ENCODE results near the gene COBL.

COBL gene

DNA sequence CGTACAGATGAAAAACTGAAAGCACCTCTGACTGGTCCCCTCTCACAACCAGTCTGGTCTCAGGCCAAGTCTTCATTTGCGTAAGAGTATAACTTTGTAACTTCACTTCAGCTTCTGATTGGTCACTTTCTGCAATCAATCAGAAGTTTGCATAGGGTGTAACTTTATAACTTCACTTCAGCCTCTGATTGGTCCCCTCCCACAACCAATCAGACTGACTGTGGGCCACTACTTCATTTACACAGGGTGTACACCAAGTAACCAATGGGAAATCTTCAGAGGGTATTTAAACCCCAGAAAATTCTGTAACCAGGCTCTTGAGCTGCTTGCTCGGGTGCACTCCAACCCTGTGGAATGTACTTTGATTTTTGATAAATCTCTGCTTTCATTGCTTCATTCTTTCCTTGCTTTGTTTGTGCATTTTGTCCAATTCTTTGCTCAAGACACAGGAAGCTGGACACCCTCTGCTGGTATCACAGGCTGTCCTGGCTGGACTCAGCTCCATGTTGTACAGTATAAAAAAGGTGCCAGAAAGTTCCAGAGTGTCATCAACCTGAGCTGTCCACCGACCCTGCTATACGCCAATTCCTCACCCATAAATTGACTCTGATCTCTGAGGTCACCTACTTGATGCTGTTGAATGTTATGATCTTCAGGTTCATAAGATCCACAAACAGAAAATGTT is 74.5 kb downstream of the COBL start:
- TF ChIP-seq, protein P1, sequence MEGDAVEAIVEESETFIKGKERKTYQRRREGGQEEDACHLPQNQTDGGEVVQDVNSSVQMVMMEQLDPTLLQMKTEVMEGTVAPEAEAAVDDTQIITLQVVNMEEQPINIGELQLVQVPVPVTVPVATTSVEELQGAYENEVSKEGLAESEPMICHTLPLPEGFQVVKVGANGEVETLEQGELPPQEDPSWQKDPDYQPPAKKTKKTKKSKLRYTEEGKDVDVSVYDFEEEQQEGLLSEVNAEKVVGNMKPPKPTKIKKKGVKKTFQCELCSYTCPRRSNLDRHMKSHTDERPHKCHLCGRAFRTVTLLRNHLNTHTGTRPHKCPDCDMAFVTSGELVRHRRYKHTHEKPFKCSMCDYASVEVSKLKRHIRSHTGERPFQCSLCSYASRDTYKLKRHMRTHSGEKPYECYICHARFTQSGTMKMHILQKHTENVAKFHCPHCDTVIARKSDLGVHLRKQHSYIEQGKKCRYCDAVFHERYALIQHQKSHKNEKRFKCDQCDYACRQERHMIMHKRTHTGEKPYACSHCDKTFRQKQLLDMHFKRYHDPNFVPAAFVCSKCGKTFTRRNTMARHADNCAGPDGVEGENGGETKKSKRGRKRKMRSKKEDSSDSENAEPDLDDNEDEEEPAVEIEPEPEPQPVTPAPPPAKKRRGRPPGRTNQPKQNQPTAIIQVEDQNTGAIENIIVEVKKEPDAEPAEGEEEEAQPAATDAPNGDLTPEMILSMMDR (IDR thresholded peaks at IDR 0.05), result no peak
- no peaks in the 10 kb centered on the region for H3K9me3 ChIP-seq
- no peaks in the 10 kb centered on the region for H3K27me3 ChIP-seq
- H3K36me3 ChIP-seq, result no peaks in the 10 kb centered on the region
- intact Hi-C loops (cut with DNase I; ENCODE audit: low total_unique reads), result no loop called here
- H3K4me3 ChIP-seq, result no peak overlapping the region
- no peaks in the 10 kb centered on the region for H3K4me1 ChIP-seq
- no peak overlapping the region for H3K27ac ChIP-seq
- no peak for DNase-seq

DNA sequence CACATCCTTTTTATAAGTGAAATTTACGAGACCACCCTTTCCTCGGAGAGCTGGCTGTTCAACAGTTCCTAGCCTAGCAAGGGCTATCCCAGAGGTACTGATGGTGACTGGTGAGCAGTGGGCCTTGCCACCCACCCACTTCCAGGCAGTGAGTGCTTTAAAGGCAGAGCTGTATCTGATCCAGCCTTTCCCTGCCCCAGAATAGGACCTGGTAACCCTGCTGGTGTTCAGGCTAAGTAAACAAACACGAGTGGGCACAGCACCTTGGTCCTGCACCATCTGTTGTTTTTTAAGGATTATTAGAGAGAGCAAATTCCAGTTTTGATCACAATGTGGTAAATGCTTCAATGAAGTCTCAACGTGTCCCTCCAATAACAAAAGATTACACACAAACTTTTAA is 75.7 kb downstream of the COBL start:
- TF ChIP-seq, protein P1 (IDR thresholded peaks at IDR 0.05), result no peak
- Histone ChIP-seq H3K4me3 (no peak overlapping the region), H3K27ac (no peak overlapping the region), H3K9me3 (no peaks in the 10 kb centered on the region), H3K36me3 (no peaks in the 10 kb centered on the region), H3K27me3 (no peaks in the 10 kb centered on the region), H3K4me1 (no peaks in the 10 kb centered on the region)
- DNase-seq, result no peak
- intact Hi-C loops (cut with DNase I; ENCODE audit: low total_unique reads), result no loop called here

DNA sequence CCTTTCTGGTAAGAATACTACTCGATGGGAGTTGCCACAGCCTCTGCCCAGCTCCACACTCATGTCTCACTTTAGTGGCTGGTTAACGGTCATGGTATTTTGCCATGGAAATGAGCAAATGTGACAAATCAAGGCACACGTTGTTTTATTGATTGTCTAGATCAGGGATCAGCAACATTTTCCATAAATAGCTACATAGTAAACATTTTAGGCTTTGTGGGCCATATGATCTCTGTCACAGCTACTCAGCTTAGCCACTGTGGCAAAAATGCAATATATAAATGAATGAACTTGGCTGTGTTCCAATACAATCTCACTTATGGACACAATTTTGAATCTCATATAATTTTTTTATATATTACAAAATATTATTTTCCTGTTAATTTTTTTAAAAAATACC is 76.9 kb downstream of the COBL start:
- no peaks in the 10 kb centered on the region for H3K36me3 ChIP-seq
- DNase-seq, result no peak
- no peaks in the 10 kb centered on the region for H3K9me3 ChIP-seq
- no peak overlapping the region for H3K27ac ChIP-seq
- no peak overlapping the region for H3K4me3 ChIP-seq
- TF ChIP-seq, protein P1 (IDR thresholded peaks at IDR 0.05), result no peak
- no peaks in the 10 kb centered on the region for H3K4me1 ChIP-seq
- no peaks in the 10 kb centered on the region for H3K27me3 ChIP-seq
- intact Hi-C loops (cut with DNase I; ENCODE audit: low total_unique reads), result no loop called here

DNA sequence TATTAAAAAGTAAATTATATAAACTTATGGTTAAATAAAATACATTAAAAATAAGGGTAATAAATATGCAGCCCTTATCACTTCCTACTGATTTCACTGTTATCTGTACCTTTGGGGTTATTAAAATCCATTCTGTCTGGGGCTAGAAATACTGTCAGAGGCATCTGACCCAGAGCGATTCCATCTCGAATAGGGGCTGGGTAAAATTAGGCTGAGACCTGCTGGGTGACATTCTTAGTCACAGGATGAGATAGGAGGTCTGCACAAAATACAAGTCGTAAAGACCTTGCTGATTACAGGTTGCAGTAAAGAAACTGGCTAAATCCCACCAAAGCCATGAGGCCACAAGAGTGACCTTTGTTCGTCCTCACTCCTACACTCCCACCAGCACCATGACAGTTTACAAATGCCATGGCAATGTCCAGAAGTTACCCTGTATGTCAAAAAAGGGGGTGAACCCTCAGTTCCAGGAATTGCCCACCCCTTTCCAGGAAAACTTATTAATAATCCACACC is 77.6 kb downstream of the COBL start:
- no peaks in the 10 kb centered on the region for H3K36me3 ChIP-seq
- TF ChIP-seq, protein P1 (IDR thresholded peaks at IDR 0.05), result no peak
- H3K4me1 ChIP-seq, result no peaks in the 10 kb centered on the region

DNA sequence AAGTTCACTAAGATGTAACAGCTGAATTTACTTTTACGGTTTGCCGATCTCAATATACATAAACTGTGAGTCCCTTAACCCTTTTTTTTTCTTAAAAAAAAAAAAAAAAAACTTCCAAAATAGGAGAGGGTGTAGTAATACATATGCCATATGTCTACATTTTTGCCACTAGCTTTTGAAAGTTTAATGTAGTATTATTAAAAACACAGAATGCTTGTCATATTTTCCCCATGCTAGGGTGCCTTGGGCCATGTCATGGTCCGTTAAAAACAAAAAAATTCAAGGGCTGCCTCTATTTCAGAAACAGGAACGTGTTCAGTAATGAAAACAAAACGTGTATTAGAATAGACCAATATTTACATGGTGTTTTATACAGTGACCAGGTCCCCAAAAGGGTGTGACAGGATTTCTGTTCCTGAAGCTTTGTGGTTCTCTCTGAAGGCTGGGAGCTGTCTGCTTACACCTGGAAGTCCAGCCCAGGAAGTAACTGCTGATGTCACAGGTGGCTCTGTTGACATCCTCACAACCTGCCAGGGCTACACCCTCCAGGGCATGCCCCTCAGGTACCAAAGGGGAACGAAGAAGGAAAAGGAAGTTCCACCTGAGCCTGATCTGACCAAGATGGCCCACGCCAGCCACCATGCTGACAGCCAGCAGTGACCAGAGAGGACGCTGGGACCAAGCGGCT is 79.0 kb downstream of the COBL start:
- DNase-seq, result no peak
- intact Hi-C loops (cut with DNase I; ENCODE audit: low total_unique reads), result no loop called here
- no peaks in the 10 kb centered on the region for H3K27me3 ChIP-seq
- TF ChIP-seq, protein P1 (IDR thresholded peaks at IDR 0.05), result no peak
- H3K4me3 ChIP-seq, result no peak overlapping the region
- H3K4me1 ChIP-seq, result no peaks in the 10 kb centered on the region
- no peaks in the 10 kb centered on the region for H3K36me3 ChIP-seq
- no peaks in the 10 kb centered on the region for H3K9me3 ChIP-seq
- H3K27ac ChIP-seq, result no peak overlapping the region

More for the DNA sequence above, 77.6 kb downstream of the COBL start:
- intact Hi-C loops (cut with DNase I; ENCODE audit: low total_unique reads), result no loop called here
- Histone ChIP-seq H3K27ac (no peak overlapping the region), H3K9me3 (no peaks in the 10 kb centered on the region), H3K27me3 (no peaks in the 10 kb centered on the region), H3K4me3 (no peak overlapping the region)
- DNase-seq, result no peak
